ENCODE results near the gene FUCA2. TPM values are rescaled to one million over a fixed set of nuclear protein-coding genes. Genes with fewer than 3 reads are reported as not detected.
A peak's percentile ranks its signal among the peaks of the same experiment; 100 is the strongest.

The FUCA2 gene
- polyA plus RNA-seq, 1 of the 3 experiments (the other 2 are of a cell fraction): 37.6 TPM

DNA sequence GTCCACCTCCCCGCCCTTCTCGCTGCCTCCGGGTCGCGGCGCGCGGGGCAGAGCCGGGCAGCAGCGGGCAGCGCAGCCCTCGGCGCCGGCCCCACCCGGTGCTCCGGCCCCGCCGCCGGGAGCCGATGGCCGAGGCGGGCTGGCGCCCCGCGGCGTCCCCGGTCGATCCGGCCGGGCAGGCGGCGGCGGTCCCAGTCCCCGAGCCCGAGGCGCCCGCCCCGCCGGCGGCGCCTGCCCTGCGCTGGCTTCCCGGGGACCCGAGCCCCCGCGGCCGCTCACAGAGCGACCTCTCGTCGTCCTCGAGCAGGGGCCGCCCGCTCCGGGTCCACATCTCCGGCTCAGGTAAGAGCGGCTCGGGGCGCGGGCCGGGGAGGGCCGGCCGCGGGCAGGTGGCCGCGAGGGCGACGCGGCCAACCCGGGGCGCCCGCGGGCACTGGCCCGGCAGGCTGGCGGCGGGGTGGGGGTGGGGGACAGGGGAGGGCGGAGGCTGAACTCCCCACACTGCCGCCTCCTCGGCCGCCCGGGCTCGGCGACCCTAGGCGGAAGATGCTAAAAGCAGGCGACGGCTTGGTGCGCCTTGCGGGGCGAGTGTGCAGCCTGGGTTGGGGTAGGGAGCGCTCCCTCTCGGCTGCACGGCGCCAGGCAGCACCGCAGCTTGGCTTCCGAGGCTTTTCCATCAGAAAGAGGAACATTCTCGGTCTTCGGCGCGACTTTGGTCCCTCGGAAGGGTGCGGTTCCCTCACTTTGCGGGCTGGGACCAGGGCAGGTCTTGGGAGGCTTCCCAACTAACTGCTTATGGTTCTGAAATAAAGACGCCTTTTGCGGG, 25.6 kb upstream of the FUCA2 start:
- no peaks in the 10 kb centered on the region for H3K9me2 ChIP-seq
- peak overlapping the region; percentile 97 for H2AFZ ChIP-seq (ENCODE audit: low read depth)
- TF ChIP-seq, protein P1, sequence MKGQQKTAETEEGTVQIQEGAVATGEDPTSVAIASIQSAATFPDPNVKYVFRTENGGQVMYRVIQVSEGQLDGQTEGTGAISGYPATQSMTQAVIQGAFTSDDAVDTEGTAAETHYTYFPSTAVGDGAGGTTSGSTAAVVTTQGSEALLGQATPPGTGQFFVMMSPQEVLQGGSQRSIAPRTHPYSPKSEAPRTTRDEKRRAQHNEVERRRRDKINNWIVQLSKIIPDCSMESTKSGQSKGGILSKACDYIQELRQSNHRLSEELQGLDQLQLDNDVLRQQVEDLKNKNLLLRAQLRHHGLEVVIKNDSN (IDR thresholded peaks at IDR 0.05; ENCODE audit: borderline replicate concordance, low read depth): no peak
- no peak for TF ChIP-seq CHD2 (IDR thresholded peaks at IDR 0.05; ENCODE audit: low read length, partially characterized antibody)
- no peak for TF ChIP-seq FOSL2 (IDR thresholded peaks at IDR 0.05; ENCODE audit: borderline replicate concordance, low read depth)
- TF ChIP-seq FOXJ3 (CRISPR knock-in tag; IDR thresholded peaks at IDR 0.05): no peak
- TF ChIP-seq, protein P2, sequence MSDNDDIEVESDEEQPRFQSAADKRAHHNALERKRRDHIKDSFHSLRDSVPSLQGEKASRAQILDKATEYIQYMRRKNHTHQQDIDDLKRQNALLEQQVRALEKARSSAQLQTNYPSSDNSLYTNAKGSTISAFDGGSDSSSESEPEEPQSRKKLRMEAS (IDR thresholded peaks at IDR 0.05; ENCODE audit: low read depth): no peak
- no peak; the same call in 1 of the 2 replicates for TF ChIP-seq RAD21 (IDR thresholded peaks at IDR 0.05; ENCODE audit: low read length)
- peak; percentile 23; the same call in 1 of the 2 replicates for TF ChIP-seq TAF1 (IDR thresholded peaks at IDR 0.05; ENCODE audit: borderline replicate concordance, low read depth, low read length)
- no peak for TF ChIP-seq NRF1 (IDR thresholded peaks at IDR 0.05; ENCODE audit: low read depth, low read length)
- TF ChIP-seq, protein P3, sequence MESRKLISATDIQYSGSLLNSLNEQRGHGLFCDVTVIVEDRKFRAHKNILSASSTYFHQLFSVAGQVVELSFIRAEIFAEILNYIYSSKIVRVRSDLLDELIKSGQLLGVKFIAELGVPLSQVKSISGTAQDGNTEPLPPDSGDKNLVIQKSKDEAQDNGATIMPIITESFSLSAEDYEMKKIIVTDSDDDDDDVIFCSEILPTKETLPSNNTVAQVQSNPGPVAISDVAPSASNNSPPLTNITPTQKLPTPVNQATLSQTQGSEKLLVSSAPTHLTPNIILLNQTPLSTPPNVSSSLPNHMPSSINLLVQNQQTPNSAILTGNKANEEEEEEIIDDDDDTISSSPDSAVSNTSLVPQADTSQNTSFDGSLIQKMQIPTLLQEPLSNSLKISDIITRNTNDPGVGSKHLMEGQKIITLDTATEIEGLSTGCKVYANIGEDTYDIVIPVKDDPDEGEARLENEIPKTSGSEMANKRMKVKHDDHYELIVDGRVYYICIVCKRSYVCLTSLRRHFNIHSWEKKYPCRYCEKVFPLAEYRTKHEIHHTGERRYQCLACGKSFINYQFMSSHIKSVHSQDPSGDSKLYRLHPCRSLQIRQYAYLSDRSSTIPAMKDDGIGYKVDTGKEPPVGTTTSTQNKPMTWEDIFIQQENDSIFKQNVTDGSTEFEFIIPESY (IDR thresholded peaks at IDR 0.05; ENCODE audit: borderline replicate concordance, low read depth): no peak
- TF ChIP-seq SIN3A (IDR thresholded peaks at IDR 0.05; ENCODE audit: borderline replicate concordance, low read depth, low read length): peak; percentile 24; the same call in 1 of the 2 replicates
- TF ChIP-seq YY1 (IDR thresholded peaks at IDR 0.05; ENCODE audit: low read depth): no peak
- TF ChIP-seq, protein P4, sequence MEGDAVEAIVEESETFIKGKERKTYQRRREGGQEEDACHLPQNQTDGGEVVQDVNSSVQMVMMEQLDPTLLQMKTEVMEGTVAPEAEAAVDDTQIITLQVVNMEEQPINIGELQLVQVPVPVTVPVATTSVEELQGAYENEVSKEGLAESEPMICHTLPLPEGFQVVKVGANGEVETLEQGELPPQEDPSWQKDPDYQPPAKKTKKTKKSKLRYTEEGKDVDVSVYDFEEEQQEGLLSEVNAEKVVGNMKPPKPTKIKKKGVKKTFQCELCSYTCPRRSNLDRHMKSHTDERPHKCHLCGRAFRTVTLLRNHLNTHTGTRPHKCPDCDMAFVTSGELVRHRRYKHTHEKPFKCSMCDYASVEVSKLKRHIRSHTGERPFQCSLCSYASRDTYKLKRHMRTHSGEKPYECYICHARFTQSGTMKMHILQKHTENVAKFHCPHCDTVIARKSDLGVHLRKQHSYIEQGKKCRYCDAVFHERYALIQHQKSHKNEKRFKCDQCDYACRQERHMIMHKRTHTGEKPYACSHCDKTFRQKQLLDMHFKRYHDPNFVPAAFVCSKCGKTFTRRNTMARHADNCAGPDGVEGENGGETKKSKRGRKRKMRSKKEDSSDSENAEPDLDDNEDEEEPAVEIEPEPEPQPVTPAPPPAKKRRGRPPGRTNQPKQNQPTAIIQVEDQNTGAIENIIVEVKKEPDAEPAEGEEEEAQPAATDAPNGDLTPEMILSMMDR (IDR thresholded peaks at IDR 0.05): peak; percentile 39
- no peaks in the 10 kb centered on the region for H4K20me1 ChIP-seq (ENCODE audit: insufficient read depth)
- H3K36me3 ChIP-seq (replicated peaks in 1 of 2; ENCODE audit: control insufficient read depth in 1 of 2, insufficient read depth in 2 of 2, low read length in 1 of 2): no peaks in the 10 kb centered on the region
- WGBS (ENCODE audit: low lambda C conversion rate): 0% methylated on average over 2 of the region's 103 CpGs
- H3K27ac ChIP-seq (ENCODE audit: low read depth in 2 of 2, low read length in 1 of 2): peak overlapping the region; percentile 24 to 28; a peak in 2 of 4 replicates
- H3K79me2 ChIP-seq (ENCODE audit: insufficient read depth): peaks cover 11% of the 10 kb centered on the region; the same call in 1 of the 2 replicates
- no peaks in the 10 kb centered on the region for H3K27me3 ChIP-seq (ENCODE audit: insufficient read depth)
- peak overlapping the region; percentile 63 to 71 for H3K4me3 ChIP-seq (ENCODE audit: low read depth in 2 of 2, low read length in 1 of 2)
- H3K9ac ChIP-seq: peak overlapping the region; percentile 64; the same call in 1 of the 2 replicates
- POLR2A ChIA-PET: interaction anchor here (0.9 kb wide), 1 partner anchor 26 kb away, joined by 3 read pairs; the partner anchor contains the start of gene FUCA2
- CTCF ChIA-PET: interaction anchor here (0.6 to 2.8 kb wide), 7 partner anchors 18 to 476 kb away, joined by 3 to 8 read pairs (median 4); no protein-coding TSS in a partner anchor
- peaks cover 4% of the 10 kb centered on the region for H3F3A ChIP-seq (replicated peaks; ENCODE audit: insufficient read depth)
- H3K4me2 ChIP-seq: peak overlapping the region; percentile 85
- no peaks in the 10 kb centered on the region for H3K9me3 ChIP-seq
- peak; percentile 83 for DNase-seq
- H3K4me1 ChIP-seq (ENCODE audit: control insufficient read depth in 1 of 2, insufficient read depth in 2 of 2, low read depth in 1 of 2, low read length in 1 of 2): peaks cover 0 to 3% of the 10 kb centered on the region in 2 experiments; a peak in 1 of 4 replicates

Measured in SK-N-SH (cell line).